Colonic mucosa (tissue), 4 donors: Measurements from ENCODE around the gene TMEM140. TPM values are rescaled to one million over a fixed set of nuclear protein-coding genes. Genes with fewer than 3 reads are reported as not detected.

Source experiments
- DNase-seq: peaks from one replicate; pipeline ENCODE4 v3.0.0-alpha.2; 2020
- H3K27ac ChIP-seq: fragments of 200-600 bp; one replicate; pipeline ENCODE4 v1.8.0; 2021
- H3K27me3 ChIP-seq: fragments of 200-600 bp; one replicate; pipeline ENCODE4 v1.8.0; 2021
- H3K36me3 ChIP-seq: fragments of 200-600 bp; one replicate; pipeline ENCODE4 v1.8.0; 2021
- H3K4me1 ChIP-seq: fragments of 200-600 bp; one replicate; pipeline ENCODE4 v1.8.0; 2021; ENCODE audit warnings: mild to moderate bottlenecking
- H3K4me3 ChIP-seq: fragments of 200-600 bp; one replicate; pipeline ENCODE4 v1.8.0; 2021
- H3K9ac ChIP-seq, 2 donors: one replicate each; pipeline ENCODE4 v1.7.0; 2013; ENCODE audit warnings: control low read depth in 2 of 2, low read depth in 2 of 2, low read length in 2 of 2
- H3K9me3 ChIP-seq: fragments of 200-600 bp; one replicate; pipeline ENCODE4 v1.8.0; 2021
- intact Hi-C: fragments of 100-400 bp; cut with DNase I; formaldehyde crosslinking; loops from one replicate; pipeline ENCODE4 v1.14.1; 2022
- total RNA-seq, 2 donors: library from RNA; stranded (reverse); fragmentation: NEBNext Ultra II Directional in 1 of 2; extraction: Animal tissue kit (Norgen Biotek cat#: 25700) in 1 of 2; gene quantifications; one replicate each; pipeline ENCODE4 v1.2.1, GENCODE V29; 2021
- TF ChIP-seq, protein P1 (sequence below): fragments of 200-600 bp; IDR thresholded peaks from one replicate; pipeline ENCODE4 v1.8.0; 2022; ENCODE audit warnings: antibody characterized with exemption, mild to moderate bottlenecking
- donor health status: healthy.
- donor health status: DM: no; HTN: no; CAD: no.
- donor health status: DM: no; HTN: no; CAD: no.

The TMEM140 gene
- total RNA-seq, 2 donors from 2014 or later: 3.8 to 11.9 TPM

DNA sequence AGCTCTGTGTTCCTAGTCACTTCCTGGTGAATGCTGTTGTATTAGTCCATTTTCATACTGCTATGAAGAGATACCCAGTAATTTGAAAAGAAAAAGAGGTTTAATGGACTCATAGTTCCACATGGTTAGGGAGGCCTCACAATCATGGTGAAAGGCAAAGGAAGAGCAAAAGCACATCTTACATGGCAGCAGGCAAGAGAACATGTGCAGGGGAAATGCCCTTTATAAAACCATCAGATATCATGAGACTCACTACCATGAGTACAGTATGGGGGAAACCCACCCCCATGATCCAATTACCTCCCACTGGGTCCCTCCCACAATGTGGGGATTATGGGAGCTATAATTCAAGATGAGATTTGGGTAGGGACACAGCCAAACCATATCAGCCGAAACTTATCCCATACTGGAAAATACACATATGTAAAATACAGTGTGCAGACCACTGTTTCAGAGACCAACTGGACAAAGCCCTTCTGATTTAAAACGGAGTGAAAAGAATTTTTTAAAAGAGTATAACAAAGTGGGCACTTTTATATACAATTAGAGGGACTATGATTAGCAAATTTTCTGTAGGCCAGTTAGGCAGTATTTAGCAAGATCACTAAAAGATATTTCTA, 14.6 kb downstream of the TMEM140 start:
- Histone ChIP-seq H3K4me3 (no peak overlapping the region), H3K27ac (no peak overlapping the region), H3K27me3 (no peaks in the 10 kb centered on the region), H3K4me1 (no peaks in the 10 kb centered on the region), H3K9me3 (no peaks in the 10 kb centered on the region), H3K9ac (no peak overlapping the region), H3K36me3 (no peaks in the 10 kb centered on the region)
- TF ChIP-seq, protein P1, sequence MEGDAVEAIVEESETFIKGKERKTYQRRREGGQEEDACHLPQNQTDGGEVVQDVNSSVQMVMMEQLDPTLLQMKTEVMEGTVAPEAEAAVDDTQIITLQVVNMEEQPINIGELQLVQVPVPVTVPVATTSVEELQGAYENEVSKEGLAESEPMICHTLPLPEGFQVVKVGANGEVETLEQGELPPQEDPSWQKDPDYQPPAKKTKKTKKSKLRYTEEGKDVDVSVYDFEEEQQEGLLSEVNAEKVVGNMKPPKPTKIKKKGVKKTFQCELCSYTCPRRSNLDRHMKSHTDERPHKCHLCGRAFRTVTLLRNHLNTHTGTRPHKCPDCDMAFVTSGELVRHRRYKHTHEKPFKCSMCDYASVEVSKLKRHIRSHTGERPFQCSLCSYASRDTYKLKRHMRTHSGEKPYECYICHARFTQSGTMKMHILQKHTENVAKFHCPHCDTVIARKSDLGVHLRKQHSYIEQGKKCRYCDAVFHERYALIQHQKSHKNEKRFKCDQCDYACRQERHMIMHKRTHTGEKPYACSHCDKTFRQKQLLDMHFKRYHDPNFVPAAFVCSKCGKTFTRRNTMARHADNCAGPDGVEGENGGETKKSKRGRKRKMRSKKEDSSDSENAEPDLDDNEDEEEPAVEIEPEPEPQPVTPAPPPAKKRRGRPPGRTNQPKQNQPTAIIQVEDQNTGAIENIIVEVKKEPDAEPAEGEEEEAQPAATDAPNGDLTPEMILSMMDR: no peak
- intact Hi-C loops: no loop called here
- DNase-seq: no peak

- Histone ChIP-seq H3K4me1 (peaks cover 5% of the 10 kb centered on the region), H3K27ac (no peak overlapping the region), H3K9ac (no peak overlapping the region), H3K9me3 (no peaks in the 10 kb centered on the region), H3K36me3 (no peaks in the 10 kb centered on the region), H3K27me3 (no peaks in the 10 kb centered on the region), H3K4me3 (no peak overlapping the region)
- TF ChIP-seq, protein P1: no peak
- intact Hi-C loops: no loop called here
- no peak for DNase-seq
Observed at GRCh38 chr7:135164357-135165061, 16.6 kb downstream of the TMEM140 start.

GRCh38 chr7:135165862-135166261, 18.0 kb downstream of the TMEM140 start:
- DNase-seq: no peak
- intact Hi-C loops: no loop called here

DNA sequence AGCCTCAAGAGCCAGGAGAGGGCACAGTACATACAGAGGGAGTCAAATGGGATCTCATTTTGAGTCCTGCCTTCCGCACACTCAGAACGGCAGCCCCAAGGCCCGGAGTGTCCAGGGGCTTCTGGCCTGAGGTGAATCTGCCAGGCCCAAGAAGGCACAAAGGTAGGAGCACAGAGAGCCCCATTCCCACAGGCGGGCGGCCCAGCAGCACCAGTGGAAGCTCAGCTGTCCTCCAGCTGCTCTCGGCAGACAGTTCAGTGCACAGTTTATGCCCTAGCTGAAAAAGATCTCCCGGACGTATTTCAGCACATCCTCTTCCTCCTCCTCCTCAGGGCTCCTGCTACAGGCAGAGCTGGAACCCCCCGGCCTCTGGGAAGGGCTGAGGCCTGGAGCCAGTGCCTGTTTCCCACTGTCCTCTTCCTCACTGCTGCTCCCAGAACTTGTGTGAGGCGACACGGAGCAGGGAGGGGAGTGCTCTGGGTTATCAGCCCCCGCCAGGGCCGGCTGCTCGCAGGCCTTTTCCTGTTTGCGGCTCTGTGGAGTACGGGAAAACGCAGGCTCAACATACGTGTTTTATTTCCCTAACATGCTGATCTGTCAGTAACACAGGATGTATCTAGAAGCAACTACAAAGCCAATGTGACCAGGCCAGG, 18.6 kb downstream of the TMEM140 start:
- Histone ChIP-seq H3K4me3 (no peak overlapping the region), H3K9me3 (no peaks in the 10 kb centered on the region), H3K4me1 (peaks cover 6% of the 10 kb centered on the region), H3K36me3 (no peaks in the 10 kb centered on the region), H3K9ac (no peak overlapping the region), H3K27me3 (no peaks in the 10 kb centered on the region), H3K27ac (no peak overlapping the region)
- TF ChIP-seq, protein P1: no peak
- DNase-seq: no peak
- intact Hi-C loops: no loop called here

More at GRCh38 chr7:135165862-135166261, 18.0 kb downstream of the TMEM140 start:
- Histone ChIP-seq H3K27ac (no peak overlapping the region), H3K9me3 (no peaks in the 10 kb centered on the region), H3K4me1 (peaks cover 6% of the 10 kb centered on the region), H3K27me3 (no peaks in the 10 kb centered on the region), H3K4me3 (no peak overlapping the region), H3K36me3 (no peaks in the 10 kb centered on the region), H3K9ac (no peak overlapping the region)
- TF ChIP-seq, protein P1: no peak

GRCh38 chr7:135167365-135167917, 19.6 kb downstream of the TMEM140 start:
- intact Hi-C loops: no loop called here
- Histone ChIP-seq H3K27ac (no peak overlapping the region), H3K4me1 (peaks cover 6% of the 10 kb centered on the region), H3K4me3 (no peak overlapping the region), H3K36me3 (no peaks in the 10 kb centered on the region), H3K9me3 (no peaks in the 10 kb centered on the region), H3K27me3 (no peaks in the 10 kb centered on the region), H3K9ac (no peak overlapping the region)
- peak; percentile 16 for DNase-seq
- TF ChIP-seq, protein P1: no peak
